Subcutaneous abdominal adipose tissue (tissue), 5 donors: ENCODE data around the gene NSMCE4A.

Experiments
- H3K27ac ChIP-seq: one replicate; pipeline ENCODE4 v1.7.0; 2013; ENCODE audit warnings: low read depth, mild to moderate bottlenecking, inconsistent platforms, low read length, moderate library complexity
- H3K27me3 ChIP-seq, 5 donors: one replicate each; pipeline ENCODE4 v1.7.0; 2013; ENCODE audit warnings: low read length in 5 of 5, inconsistent platforms in 1 of 5; ENCODE audit not compliant: control insufficient read depth in 5 of 5, insufficient read depth in 4 of 5
- H3K36me3 ChIP-seq, 5 donors: one replicate each; pipeline ENCODE4 v1.7.0; 2013; ENCODE audit warnings: low read length in 5 of 5; ENCODE audit not compliant: control insufficient read depth in 5 of 5, insufficient read depth in 5 of 5
- H3K4me1 ChIP-seq, 5 donors: one replicate each; pipeline ENCODE4 v1.7.0; 2013; ENCODE audit warnings: low read length in 5 of 5, mild to moderate bottlenecking in 3 of 5, moderate library complexity in 1 of 5; ENCODE audit not compliant: control insufficient read depth in 5 of 5, insufficient read depth in 5 of 5
- H3K4me3 ChIP-seq, 5 donors: one replicate each; pipeline ENCODE4 v1.7.0; 2013; ENCODE audit warnings: low read length in 5 of 5, low read depth in 1 of 5
- H3K9ac ChIP-seq, 5 donors: one replicate each; pipeline ENCODE4 v1.7.0; 2013; ENCODE audit warnings: low read length in 5 of 5, mild to moderate bottlenecking in 4 of 5, moderate library complexity in 3 of 5
- H3K9me3 ChIP-seq, 5 donors: one replicate each; pipeline ENCODE4 v1.7.0; 2013; ENCODE audit warnings: low read length in 5 of 5; ENCODE audit not compliant: control insufficient read depth in 5 of 5
- donor health status: healthy.
- donor health status: healthy.
- donor health status: healthy.
- donor health status: healthy.
- donor health status: healthy.

The NSMCE4A gene

GRCh38 chr10:121990015-121990677 is 15.1 kb upstream of the NSMCE4A start:
- Histone ChIP-seq H3K27me3 (no peaks in the 10 kb centered on the region), H3K27ac (peak overlapping the region; percentile 30), H3K4me3 (peak overlapping the region; percentile 21 to 58 (median 37)), H3K4me1 (peaks cover 0 to 30% (median 24%) of the 10 kb centered on the region in 5 donors), H3K9ac (peak overlapping the region in 2 of 5 donors; percentile 37 to 51), H3K9me3 (peaks cover 0 to 5% (median 0%) of the 10 kb centered on the region in 5 donors), H3K36me3 (no peaks in the 10 kb centered on the region)

GRCh38 chr10:121988361-121989324 is 13.6 kb upstream of the NSMCE4A start, which contains the start of gene TACC2:
TSS of gene TACC2 (plus strand) at chr10:121989163. CDS start at chr10:122021982, 32,819 bp downstream.
- Histone ChIP-seq H3K9me3 (peaks cover 4 to 13% (median 7%) of the 10 kb centered on the region in 5 donors), H3K27me3 (no peaks in the 10 kb centered on the region), H3K36me3 (no peaks in the 10 kb centered on the region), H3K4me1 (peaks cover 0 to 17% (median 12%) of the 10 kb centered on the region in 5 donors), H3K9ac (peak within 1 kb of the TSS in 1 of 5 donors; percentile 51), H3K27ac (no peak within 1 kb of the TSS), H3K4me3 (peak within 1 kb of the TSS in 1 of 5 donors; percentile 37)

GRCh38 chr10:121984463-121984862 is 9.4 kb upstream of the NSMCE4A start:
- Histone ChIP-seq H3K9me3 (peaks cover 4 to 13% (median 7%) of the 10 kb centered on the region in 5 donors), H3K27ac (no peak overlapping the region), H3K4me1 (peaks cover 0 to 7% (median 3%) of the 10 kb centered on the region in 5 donors), H3K27me3 (no peaks in the 10 kb centered on the region), H3K9ac (no peak overlapping the region), H3K36me3 (no peaks in the 10 kb centered on the region), H3K4me3 (peak overlapping the region in 1 of 5 donors; percentile 11)

GRCh38 chr10:121983852-121984251 is 8.8 kb upstream of the NSMCE4A start:
- peaks cover 4 to 9% (median 7%) of the 10 kb centered on the region in 5 donors for H3K9me3 ChIP-seq
- H3K36me3 ChIP-seq = no peaks in the 10 kb centered on the region
- no peak overlapping the region for H3K27ac ChIP-seq
- no peak overlapping the region for H3K4me3 ChIP-seq
- no peak overlapping the region for H3K9ac ChIP-seq
- H3K4me1 ChIP-seq = peaks cover 0 to 1% (median 0%) of the 10 kb centered on the region in 5 donors
- H3K27me3 ChIP-seq = no peaks in the 10 kb centered on the region

- peaks cover 4 to 9% (median 7%) of the 10 kb centered on the region in 5 donors for H3K9me3 ChIP-seq
- H3K4me3 ChIP-seq = no peak overlapping the region
- no peak overlapping the region for H3K9ac ChIP-seq
- no peak overlapping the region for H3K27ac ChIP-seq
- H3K27me3 ChIP-seq = no peaks in the 10 kb centered on the region
- no peaks in the 10 kb centered on the region for H3K36me3 ChIP-seq
- H3K4me1 ChIP-seq = no peaks in the 10 kb centered on the region
Observed at GRCh38 chr10:121981346-121981745, 6.3 kb upstream of the NSMCE4A start.

- Histone ChIP-seq H3K36me3 (no peaks in the 10 kb centered on the region), H3K27ac (no peak overlapping the region), H3K4me1 (peaks cover 4 to 17% (median 15%) of the 10 kb centered on the region in 5 donors), H3K27me3 (no peaks in the 10 kb centered on the region), H3K9me3 (no peaks in the 10 kb centered on the region), H3K9ac (no peak overlapping the region), H3K4me3 (no peak overlapping the region)
Observed at GRCh38 chr10:121978511-121978910, 3.5 kb upstream of the NSMCE4A start.

GRCh38 chr10:121976607-121977006 is 1.6 kb upstream of the NSMCE4A start:
- H3K9me3 ChIP-seq = no peaks in the 10 kb centered on the region
- H3K36me3 ChIP-seq = peaks cover 0 to 4% (median under 1%) of the 10 kb centered on the region in 5 donors
- H3K4me3 ChIP-seq = no peak overlapping the region
- no peak overlapping the region for H3K27ac ChIP-seq
- H3K9ac ChIP-seq = no peak overlapping the region
- no peaks in the 10 kb centered on the region for H3K27me3 ChIP-seq
- peaks cover 7 to 32% (median 28%) of the 10 kb centered on the region in 5 donors for H3K4me1 ChIP-seq

GRCh38 chr10:121975295-121976086 is 474 bp upstream of the NSMCE4A start:
- Histone ChIP-seq H3K36me3 (peaks cover 0 to 11% (median 4%) of the 10 kb centered on the region in 5 donors), H3K9ac (peak overlapping the region in 3 of 5 donors; percentile 79 to 90 (median 80)), H3K27me3 (no peaks in the 10 kb centered on the region), H3K4me3 (peak overlapping the region; percentile 48 to 89 (median 83)), H3K9me3 (no peaks in the 10 kb centered on the region), H3K27ac (peak overlapping the region; percentile 88), H3K4me1 (peaks cover 7 to 39% (median 28%) of the 10 kb centered on the region in 5 donors)

GRCh38 chr10:121974019-121974534 is 940 bp downstream of the NSMCE4A start:
- Histone ChIP-seq H3K27me3 (no peaks in the 10 kb centered on the region), H3K36me3 (peaks cover 0 to 16% (median 8%) of the 10 kb centered on the region in 5 donors), H3K4me1 (peaks cover 7 to 40% (median 28%) of the 10 kb centered on the region in 5 donors), H3K27ac (peak overlapping the region; percentile 88), H3K9me3 (no peaks in the 10 kb centered on the region), H3K4me3 (peak overlapping the region; percentile 67 to 89 (median 83)), H3K9ac (peak overlapping the region; percentile 73 to 90 (median 79))
